NCI-H2196 (cell line): Measurements from ENCODE around the gene THSD8.

Experiments
- DNase-seq: peaks from one replicate; lab custom pipeline; 2025; ENCODE audit not compliant: unreplicated experiment; lab: John Stamatoyannopoulos, UW

The THSD8 gene

DNA sequence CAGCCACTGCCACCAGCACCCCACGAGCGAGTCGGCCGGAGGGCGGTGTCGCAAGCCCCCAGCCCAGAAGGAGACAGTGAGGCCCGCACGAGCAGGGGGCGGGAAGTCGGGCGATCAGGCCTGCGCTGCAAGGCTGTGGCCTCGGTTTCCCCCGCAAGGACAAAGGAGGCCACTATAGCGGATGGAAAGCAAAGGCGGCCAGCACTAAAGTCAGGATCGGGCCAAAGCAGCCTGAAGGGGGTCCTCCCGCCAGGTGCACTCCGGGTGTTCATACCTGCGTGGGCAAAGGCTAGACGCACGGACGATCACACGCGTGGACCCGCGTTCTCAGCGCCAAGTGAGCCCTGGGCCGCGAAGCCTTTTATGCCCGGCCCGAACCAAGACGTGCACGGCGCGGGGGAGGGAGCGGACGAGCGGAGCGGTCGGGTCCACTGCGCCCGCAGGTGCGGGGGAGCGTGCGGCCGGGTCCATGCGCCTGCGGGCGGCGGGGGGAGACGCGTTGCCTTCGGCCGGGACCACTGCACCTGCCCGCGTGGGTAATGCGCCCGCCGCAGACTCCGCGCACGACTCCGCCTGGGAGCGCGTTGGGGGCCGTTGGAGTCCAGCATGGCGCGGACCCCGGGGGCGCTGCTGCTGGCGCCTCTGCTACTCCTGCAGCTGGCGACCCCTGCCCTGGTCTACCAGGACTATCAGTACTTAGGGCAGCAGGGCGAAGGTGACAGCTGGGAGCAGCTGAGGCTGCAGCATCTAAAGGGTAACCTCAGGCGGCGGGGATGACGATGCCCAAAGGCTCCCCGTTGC, at the start of gene THSD8, which contains the start of gene PRDX2:
Gene THSD8 (plus strand): TSS at position 604 of the 801 bp plus-strand sequence. CDS start 3 bp downstream, at position 607.
Gene PRDX2 (minus strand): TSS at position 335 of the 801 bp plus-strand sequence. CDS start 539 bp downstream, outside the sequence.
- peak; percentile 87 for DNase-seq

DNA sequence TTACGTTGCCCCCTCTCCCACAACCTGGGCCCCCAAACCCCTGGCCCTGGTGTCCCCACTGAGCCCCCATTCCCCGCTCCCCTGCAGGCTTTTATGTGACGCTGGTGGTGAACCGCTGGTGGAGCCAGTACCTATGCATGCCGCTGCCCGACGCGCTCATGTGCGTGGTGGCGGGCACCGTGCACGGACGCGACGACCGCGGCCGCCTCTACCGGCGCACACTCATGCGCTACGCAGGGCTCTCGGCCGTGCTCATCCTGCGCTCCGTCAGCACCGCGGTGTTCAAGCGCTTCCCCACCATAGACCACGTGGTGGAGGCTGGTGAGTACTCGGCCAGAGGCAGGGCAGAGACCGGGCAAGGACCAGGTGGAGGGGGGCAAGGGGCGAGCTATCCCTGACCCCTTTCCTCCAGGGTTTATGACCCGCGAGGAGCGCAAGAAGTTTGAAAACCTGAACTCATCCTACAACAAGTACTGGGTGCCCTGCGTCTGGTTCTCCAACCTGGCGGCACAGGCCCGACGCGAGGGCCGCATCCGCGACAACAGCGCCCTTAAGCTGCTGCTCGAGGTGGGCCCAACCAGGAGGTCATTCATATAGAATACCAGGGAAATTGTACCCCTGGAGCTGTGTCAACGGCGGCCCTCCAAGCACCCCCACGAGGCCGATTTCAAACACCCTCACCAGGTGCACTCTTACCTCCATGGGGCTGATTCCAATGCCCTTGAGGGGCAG, 47.2 kb upstream of the THSD8 start:
- no peak for DNase-seq

GRCh38 chr19:12756150-12756883, 45.6 kb upstream of the THSD8 start:
- no peak for DNase-seq

GRCh38 chr19:12757544-12758274, 44.2 kb upstream of the THSD8 start:
- DNase-seq = peak; percentile 86

GRCh38 chr19:12759686-12760085, 42.2 kb upstream of the THSD8 start:
- DNase-seq = no peak

GRCh38 chr19:12763100-12763499, 38.8 kb upstream of the THSD8 start:
- no peak for DNase-seq

DNA sequence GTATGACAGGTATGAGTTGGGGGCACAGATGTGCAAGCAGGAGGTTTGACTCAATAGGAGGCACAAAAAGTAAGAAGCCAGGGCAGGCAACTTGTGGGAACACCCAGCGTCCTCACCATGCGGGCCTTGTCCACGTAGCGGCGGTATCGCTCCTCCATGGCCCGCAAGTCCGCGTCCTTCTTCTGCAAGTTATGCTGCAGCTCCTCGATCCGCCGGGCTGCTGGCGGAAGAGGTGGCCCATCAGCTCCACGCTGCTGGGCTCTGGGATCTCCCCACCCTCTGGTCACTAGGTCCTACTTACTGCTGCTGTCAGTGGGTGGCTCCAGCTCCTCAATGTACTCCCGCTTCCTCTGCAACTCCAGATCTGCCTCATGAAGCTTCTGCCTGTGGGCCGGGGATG, 37.2 kb upstream of the THSD8 start:
- no peak for DNase-seq

- DNase-seq = peak; percentile 14
Measured at GRCh38 chr19:12766051-12766521, 35.8 kb upstream of the THSD8 start.

DNA sequence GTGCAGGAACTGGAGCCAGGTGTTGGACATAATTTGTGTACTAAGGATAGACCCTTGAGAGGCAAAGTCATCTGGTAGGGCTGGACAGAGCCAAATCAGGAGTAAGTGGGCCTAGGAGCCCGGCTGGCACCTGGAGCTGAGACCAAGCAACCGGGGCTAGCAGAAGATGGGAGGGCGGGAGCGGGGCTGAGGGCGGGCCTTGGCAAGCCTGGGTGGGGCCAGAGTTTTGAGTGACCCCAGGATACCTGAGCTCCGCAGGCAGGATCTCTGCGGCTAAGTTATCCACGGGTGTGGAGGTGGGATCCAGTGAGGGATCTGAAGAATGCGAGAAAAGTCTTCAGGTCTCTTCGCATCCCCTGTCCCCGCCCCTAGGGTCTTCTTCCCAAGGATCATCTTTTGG, 34.7 kb upstream of the THSD8 start:
- no peak for DNase-seq

DNA sequence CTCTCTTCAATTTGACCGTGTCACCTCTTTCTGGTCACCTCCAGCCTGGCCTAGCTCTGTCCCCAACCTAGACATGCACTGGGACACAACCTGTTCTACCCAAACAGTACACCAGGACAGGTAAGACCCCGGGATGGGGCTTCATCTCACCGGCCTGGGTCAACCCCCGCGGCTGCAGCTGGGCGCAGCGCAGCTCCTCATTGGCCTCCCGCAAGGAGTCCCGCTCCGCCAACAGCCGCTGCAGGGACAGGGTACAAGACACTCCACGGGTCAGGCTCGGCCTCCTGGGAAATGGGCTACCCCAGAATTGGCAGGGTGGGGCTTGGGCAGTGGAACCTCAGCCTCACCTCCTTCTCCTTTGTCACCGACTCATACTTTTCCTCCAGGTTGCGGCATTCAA, 34.2 kb upstream of the THSD8 start:
- no peak for DNase-seq

GRCh38 chr19:12769689-12770088, 32.2 kb upstream of the THSD8 start:
- DNase-seq = no peak

GRCh38 chr19:12770922-12771321, 30.9 kb upstream of the THSD8 start:
- no peak for DNase-seq

DNA sequence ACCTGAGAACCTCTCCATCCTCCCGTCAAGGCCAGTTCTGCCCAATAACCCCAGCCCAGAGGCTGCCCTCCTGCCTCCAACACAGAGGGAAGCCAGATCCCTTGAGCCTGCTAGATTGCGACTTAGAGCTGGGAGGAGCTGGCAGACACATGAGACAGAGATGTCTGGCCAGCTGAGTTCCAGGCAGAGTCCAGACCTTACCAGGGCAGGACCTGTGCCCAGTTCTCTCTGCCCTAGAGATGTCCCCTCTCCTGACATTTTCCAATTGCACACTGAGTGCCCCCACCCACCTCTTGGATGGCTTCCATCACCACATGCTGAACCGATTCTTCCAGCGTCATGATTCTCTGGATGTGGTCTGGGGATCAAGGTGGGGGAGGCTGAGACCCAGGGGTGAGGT, 29.5 kb upstream of the THSD8 start:
- DNase-seq = no peak

GRCh38 chr19:12773571-12773970, 28.3 kb upstream of the THSD8 start:
- no peak for DNase-seq

DNA sequence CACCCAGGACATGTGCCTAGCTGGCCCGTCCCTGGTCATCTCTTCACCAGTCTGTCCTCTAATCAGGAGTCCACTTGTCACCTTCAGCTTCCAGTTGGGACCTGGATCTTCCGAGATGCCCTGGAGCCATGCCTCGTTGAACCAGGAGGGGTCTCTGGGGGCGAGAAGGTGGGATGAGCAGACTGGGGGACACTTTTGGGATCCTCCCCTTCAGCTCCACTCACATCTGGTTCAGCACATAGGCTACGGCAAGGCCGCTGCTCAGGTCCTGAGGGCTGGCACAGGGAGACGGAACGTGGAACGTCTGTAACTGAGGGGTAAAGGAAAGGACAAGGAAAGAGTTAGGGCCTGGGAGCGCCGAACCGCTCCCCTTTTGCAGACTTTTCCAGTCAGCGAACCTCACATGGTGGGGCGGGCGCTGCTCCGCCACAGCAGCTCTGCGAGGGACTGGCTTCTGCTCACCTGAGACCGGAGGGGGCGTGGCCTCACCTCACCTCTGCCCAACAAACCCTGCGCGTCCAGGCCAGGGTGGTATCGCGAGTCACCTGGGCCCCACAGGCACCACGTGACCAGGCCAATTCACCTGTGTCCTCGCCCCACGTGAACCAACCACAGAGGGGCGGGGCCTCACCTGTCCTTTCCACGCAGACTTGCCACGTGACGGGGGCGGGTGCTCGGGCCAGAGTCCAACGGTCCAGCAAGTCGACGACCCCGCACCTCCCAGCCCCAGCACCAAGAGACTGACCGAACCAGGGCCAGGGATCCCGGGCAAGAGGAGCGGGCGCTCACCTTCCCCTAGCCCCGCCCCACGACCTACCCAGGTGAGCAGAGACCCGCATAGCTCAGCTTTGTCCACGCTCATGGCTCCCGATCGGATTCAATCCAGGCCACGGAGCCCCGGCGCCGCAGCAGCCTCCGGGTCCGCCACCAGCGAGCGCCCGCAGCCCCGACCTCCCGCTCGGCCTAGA, 27.0 kb upstream of the THSD8 start, which contains the start of gene HOOK2:
Gene HOOK2 (minus strand): TSS at position 965 of the 968 bp plus-strand sequence. CDS start 103 bp downstream, at position 862.
- DNase-seq = peak; percentile 97

GRCh38 chr19:12777217-12778016, 24.5 kb upstream of the THSD8 start:
- peak; percentile 89 for DNase-seq

GRCh38 chr19:12778017-12778904, 23.6 kb upstream of the THSD8 start:
- peak; percentile 76 for DNase-seq

- DNase-seq = no peak
Measured at GRCh38 chr19:12778905-12779161, 23.0 kb upstream of the THSD8 start.
